ENCODE results near the gene HS6ST1. TPM values are rescaled to one million over a fixed set of nuclear protein-coding genes. Genes with fewer than 3 reads are reported as not detected.

Gene HS6ST1
- total RNA-seq, 1 experiment from 2014 or later: 22.0 TPM

DNA sequence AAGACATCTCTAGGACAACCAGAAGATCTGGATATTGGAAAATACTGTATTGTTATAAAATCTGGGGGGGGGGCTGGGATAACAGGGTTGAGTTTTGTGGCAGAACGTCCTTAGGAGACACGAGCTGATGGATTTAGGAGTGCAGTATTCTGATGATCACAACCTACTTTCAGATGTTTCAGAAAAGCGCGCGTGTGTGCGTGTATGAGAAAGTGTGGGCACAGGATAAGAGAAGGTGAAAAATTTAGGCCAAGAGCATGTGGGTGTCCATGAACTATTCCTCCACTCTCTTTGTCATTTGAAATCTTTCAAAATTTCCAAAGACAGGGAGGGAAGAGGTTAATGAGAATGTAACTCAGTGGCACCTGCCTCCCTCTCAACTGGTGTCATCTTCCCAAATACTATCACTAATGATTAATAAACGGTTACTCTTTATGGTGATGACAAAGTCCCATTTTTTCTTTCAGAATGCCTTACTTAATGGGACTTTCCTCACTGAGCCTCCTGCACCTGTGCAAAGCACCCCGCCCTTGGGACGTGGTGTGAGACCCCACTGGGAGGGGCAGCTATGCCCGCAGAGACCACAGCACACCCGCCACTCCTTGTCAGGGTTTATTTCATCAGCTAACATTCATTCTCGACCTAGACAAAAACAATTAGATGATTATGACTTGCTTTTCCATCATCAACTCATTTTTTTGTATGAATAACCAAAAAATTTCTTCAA lies 53.6 kb downstream of the HS6ST1 start:
- CTCF ChIA-PET: interaction anchor here (0.7 kb wide), 1 partner anchor 39 kb away, joined by 5 read pairs; no protein-coding TSS in a partner anchor
- no peak overlapping the region for H3K27ac ChIP-seq (ENCODE audit: low read length)
- ATAC-seq (no peak), DNase-seq (ENCODE audit: low read depth, low spot score) (no peak)
- H3K36me3 ChIP-seq (ENCODE audit: control insufficient read depth, insufficient read depth, low read length): no peaks in the 10 kb centered on the region
- in situ Hi-C loops (cut with HindIII; ENCODE audit: low pct_unique_long_range_greater_than_20kb, low sequenced_read_pairs): no loop called here
- H3K9me3 ChIP-seq (ENCODE audit: control insufficient read depth, insufficient read depth, low read depth, low read length): no peaks in the 10 kb centered on the region
- H3K4me1 ChIP-seq (ENCODE audit: control insufficient read depth, insufficient read depth, low read length): peaks cover 6% of the 10 kb centered on the region
- intact Hi-C loops (cut with micrococcal nuclease; ENCODE audit: unreplicated experiment): no loop called here
- POLR2A ChIA-PET: no interaction called here
- no peaks in the 10 kb centered on the region for H3K27me3 ChIP-seq (ENCODE audit: control insufficient read depth, insufficient read depth, low read length)
- BruUV-seq (replicated peaks): no TSS peak
- H3K4me3 ChIP-seq (ENCODE audit: low read depth in 2 of 2, low read length in 2 of 2): no peak overlapping the region
- no peak for TF ChIP-seq POLR2AphosphoS5 (IDR thresholded peaks at IDR 0.05; ENCODE audit: low read depth, low read length)
- no peak for TF ChIP-seq CTCF (IDR thresholded peaks at IDR 0.05)
- TF ChIP-seq, protein P1, sequence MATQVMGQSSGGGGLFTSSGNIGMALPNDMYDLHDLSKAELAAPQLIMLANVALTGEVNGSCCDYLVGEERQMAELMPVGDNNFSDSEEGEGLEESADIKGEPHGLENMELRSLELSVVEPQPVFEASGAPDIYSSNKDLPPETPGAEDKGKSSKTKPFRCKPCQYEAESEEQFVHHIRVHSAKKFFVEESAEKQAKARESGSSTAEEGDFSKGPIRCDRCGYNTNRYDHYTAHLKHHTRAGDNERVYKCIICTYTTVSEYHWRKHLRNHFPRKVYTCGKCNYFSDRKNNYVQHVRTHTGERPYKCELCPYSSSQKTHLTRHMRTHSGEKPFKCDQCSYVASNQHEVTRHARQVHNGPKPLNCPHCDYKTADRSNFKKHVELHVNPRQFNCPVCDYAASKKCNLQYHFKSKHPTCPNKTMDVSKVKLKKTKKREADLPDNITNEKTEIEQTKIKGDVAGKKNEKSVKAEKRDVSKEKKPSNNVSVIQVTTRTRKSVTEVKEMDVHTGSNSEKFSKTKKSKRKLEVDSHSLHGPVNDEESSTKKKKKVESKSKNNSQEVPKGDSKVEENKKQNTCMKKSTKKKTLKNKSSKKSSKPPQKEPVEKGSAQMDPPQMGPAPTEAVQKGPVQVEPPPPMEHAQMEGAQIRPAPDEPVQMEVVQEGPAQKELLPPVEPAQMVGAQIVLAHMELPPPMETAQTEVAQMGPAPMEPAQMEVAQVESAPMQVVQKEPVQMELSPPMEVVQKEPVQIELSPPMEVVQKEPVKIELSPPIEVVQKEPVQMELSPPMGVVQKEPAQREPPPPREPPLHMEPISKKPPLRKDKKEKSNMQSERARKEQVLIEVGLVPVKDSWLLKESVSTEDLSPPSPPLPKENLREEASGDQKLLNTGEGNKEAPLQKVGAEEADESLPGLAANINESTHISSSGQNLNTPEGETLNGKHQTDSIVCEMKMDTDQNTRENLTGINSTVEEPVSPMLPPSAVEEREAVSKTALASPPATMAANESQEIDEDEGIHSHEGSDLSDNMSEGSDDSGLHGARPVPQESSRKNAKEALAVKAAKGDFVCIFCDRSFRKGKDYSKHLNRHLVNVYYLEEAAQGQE (IDR thresholded peaks at IDR 0.05; ENCODE audit: insufficient read depth in 1 of 2, low read depth in 2 of 2, low read length in 1 of 2): no peak
- no peak for TF ChIP-seq SIN3A (IDR thresholded peaks at IDR 0.05; ENCODE audit: borderline replicate concordance, insufficient read depth, low read depth, low read length)
- no peak for TF ChIP-seq TCF7L2 (IDR thresholded peaks at IDR 0.05; ENCODE audit: low read depth, low read length)

DNA sequence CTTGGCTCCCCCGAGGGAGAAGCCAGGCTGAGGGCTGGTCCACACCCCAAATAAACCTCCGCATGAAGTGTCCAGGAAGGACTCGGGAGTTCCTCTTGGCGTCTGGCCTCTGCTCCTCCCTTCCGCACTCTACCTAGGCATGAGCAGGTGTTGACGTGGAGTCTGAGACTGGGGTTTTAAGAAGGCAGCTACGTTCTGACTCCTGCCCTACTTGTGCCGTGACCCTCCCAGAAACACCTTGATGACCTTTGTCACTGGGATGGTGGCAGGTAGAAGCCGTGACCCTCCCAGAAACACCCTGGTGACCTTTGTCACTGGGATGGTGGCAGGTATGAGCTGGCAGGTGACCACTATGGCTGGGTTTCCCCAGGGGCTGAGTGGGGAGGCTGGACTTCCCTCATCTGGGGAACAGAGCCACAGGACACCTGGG lies 54.8 kb downstream of the HS6ST1 start:
- CTCF ChIA-PET: interaction anchor here (0.7 kb wide), 1 partner anchor 38 kb away, joined by 5 read pairs; no protein-coding TSS in a partner anchor
- no peak overlapping the region for H3K27ac ChIP-seq (ENCODE audit: low read length)
- in situ Hi-C loops (cut with HindIII; ENCODE audit: low pct_unique_long_range_greater_than_20kb, low sequenced_read_pairs) (no loop called here), intact Hi-C loops (cut with micrococcal nuclease; ENCODE audit: unreplicated experiment) (no loop called here)
- peaks cover 6% of the 10 kb centered on the region for H3K4me1 ChIP-seq (ENCODE audit: control insufficient read depth, insufficient read depth, low read length)
- no peaks in the 10 kb centered on the region for H3K36me3 ChIP-seq (ENCODE audit: control insufficient read depth, insufficient read depth, low read length)
- no TSS peak for BruUV-seq (replicated peaks)
- ATAC-seq (no peak), DNase-seq (ENCODE audit: low read depth, low spot score) (no peak)
- H3K27me3 ChIP-seq (ENCODE audit: control insufficient read depth, insufficient read depth, low read length): no peaks in the 10 kb centered on the region
- no peaks in the 10 kb centered on the region for H3K9me3 ChIP-seq (ENCODE audit: control insufficient read depth, insufficient read depth, low read depth, low read length)
- no peak for TF ChIP-seq CTCF (IDR thresholded peaks at IDR 0.05)
- no peak for TF ChIP-seq POLR2AphosphoS5 (IDR thresholded peaks at IDR 0.05; ENCODE audit: low read depth, low read length)
- TF ChIP-seq, protein P1 (IDR thresholded peaks at IDR 0.05; ENCODE audit: insufficient read depth in 1 of 2, low read depth in 2 of 2, low read length in 1 of 2): no peak
- no peak for TF ChIP-seq SIN3A (IDR thresholded peaks at IDR 0.05; ENCODE audit: borderline replicate concordance, insufficient read depth, low read depth, low read length)
- no peak for TF ChIP-seq TCF7L2 (IDR thresholded peaks at IDR 0.05; ENCODE audit: low read depth, low read length)
- POLR2A ChIA-PET: interaction anchor here (0.6 kb wide), 1 partner anchor 167 kb away, joined by 6 read pairs; no protein-coding TSS in a partner anchor
- H3K4me3 ChIP-seq (ENCODE audit: low read depth in 2 of 2, low read length in 2 of 2): no peak overlapping the region

Measured in Panc1 (cell line).